K562 (cell line): Measurements from ENCODE around the gene C17orf75. TPM values are rescaled to one million over a fixed set of nuclear protein-coding genes. Genes with fewer than 3 reads are reported as not detected.
A peak's percentile ranks its signal among the peaks of the same experiment; 100 is the strongest.

Experiments used
- ATAC-seq: fragments of 200-7000 bp; cut with Tn5 transposase; 3 replicates; pipeline ENCODE4 v1.9.1; 2020; ENCODE audit warnings: moderate library complexity
- BruUV-seq: library from RNA; stranded (reverse); fragments of 400-500 nt; replicated peaks from 2 replicates; lab custom pipeline; 2021; lab: Mats Ljungman, UMichigan
- CTCF ChIA-PET: fragments of 300-600 bp; formaldehyde crosslinking; extraction: SDS; loops from one replicate; lab custom pipeline; 2021; ENCODE audit warnings: low intra/inter-chr PET ratio; lab: Yijun Ruan, JAX
- POLR2A ChIA-PET: fragments of 300-600, 350-650 bp; sonication (Branson Sonifier 250); formaldehyde crosslinking; extraction: SDS; loops from one replicate; lab custom pipeline; 2021; ENCODE audit warnings: antibody characterized with exemption, inconsistent platforms; lab: Yijun Ruan, JAX
- DNase-seq, 4 experiments: peaks; one replicate each; pipeline versions ENCODE4 v3.0.0 to v3.0.0-alpha.2; 2011 to 2018; ENCODE audit warnings: low spot score in 3 of 4, mixed read lengths in 3 of 4; ENCODE audit errors: extremely low read depth in 1 of 4
- FAIRE-seq: peaks from 2 replicates; lab custom pipeline; 2011; peaks lifted over from hg19 to GRCh38; lab: Jason Lieb, UNC
- H2AFZ ChIP-seq: 2 replicates; pipeline ENCODE4 v1.6.0; 2011; ENCODE audit warnings: low read depth, low read length, control low read depth, inconsistent platforms
- H3K27ac ChIP-seq: fragments of 200-600 bp; 3 replicates; pipeline ENCODE4 v1.8.0; 2011; ENCODE audit warnings: low read depth, mild to moderate bottlenecking, control low read depth, inconsistent platforms, low read length, moderate library complexity, mixed read lengths; ENCODE audit errors: extremely low read depth
- H3K27me3 ChIP-seq, 2 experiments: fragments of 300-600 bp in 1 of 2; 2 replicates in 1 of 2; 3 replicates in 1 of 2; pipeline versions ENCODE4 v1.6.0 to v1.8.0; 2011; ENCODE audit warnings: inconsistent platforms in 2 of 2, low read length in 2 of 2, mild to moderate bottlenecking in 1 of 2, mixed read lengths in 1 of 2, moderate library complexity in 1 of 2; ENCODE audit not compliant: control insufficient read depth in 2 of 2, insufficient read depth in 2 of 2
- H3K36me3 ChIP-seq: fragments of 300-600 bp; 3 replicates; pipeline ENCODE4 v1.8.0; 2011; ENCODE audit warnings: mild to moderate bottlenecking, low read length, inconsistent platforms; ENCODE audit not compliant: control insufficient read depth, insufficient read depth
- H3K4me1 ChIP-seq, 2 experiments: fragments of 200-600 bp in 1 of 2; replicated peaks in 1 of 2; 2 replicates in 1 of 2; 3 replicates in 1 of 2; pipeline versions ENCODE4 v1.5.1 to v1.8.0; 2011; ENCODE audit warnings: inconsistent platforms in 2 of 2, low read length in 2 of 2, mild to moderate bottlenecking in 1 of 2, mixed read lengths in 1 of 2, moderate library complexity in 1 of 2; ENCODE audit not compliant: control insufficient read depth in 2 of 2, insufficient read depth in 2 of 2
- H3K4me2 ChIP-seq: 2 replicates; pipeline ENCODE4 v1.6.1; 2011; ENCODE audit warnings: low read length, control low read depth, inconsistent platforms, mixed read lengths; ENCODE audit not compliant: insufficient read depth
- H3K4me3 ChIP-seq: fragments of 200-600 bp; sonication (generic), shearing (Covaris generic); 2 replicates; pipeline ENCODE4 v1.5.1; 2016; ENCODE audit warnings: control low read depth, inconsistent platforms
- H3K79me2 ChIP-seq: fragments of 200-600 bp; 3 replicates; pipeline ENCODE4 v1.8.0; 2011; ENCODE audit warnings: low read length, inconsistent platforms; ENCODE audit not compliant: control insufficient read depth, insufficient read depth
- H3K9ac ChIP-seq, 2 experiments: 2 replicates each; pipeline versions ENCODE4 v1.6.0 to v1.6.1; 2011; ENCODE audit warnings: low read depth in 2 of 2, low read length in 2 of 2, control low read depth in 1 of 2, inconsistent platforms in 1 of 2, mild to moderate bottlenecking in 1 of 2, mixed read lengths in 1 of 2; ENCODE audit not compliant: insufficient read depth in 1 of 2
- H3K9me1 ChIP-seq: one replicate; pipeline ENCODE4 v1.6.0; 2011; ENCODE audit warnings: inconsistent platforms, mild to moderate bottlenecking, low read length, moderate library complexity; ENCODE audit not compliant: control insufficient read depth, insufficient read depth
- H3K9me3 ChIP-seq: replicated peaks from 2 replicates; pipeline ENCODE4 v1.5.1; 2011; ENCODE audit warnings: low read depth, low read length, inconsistent platforms; ENCODE audit not compliant: control insufficient read depth, insufficient read depth
- H4K20me1 ChIP-seq: replicated peaks from 2 replicates; pipeline ENCODE4 v1.6.1; 2011; ENCODE audit warnings: low read length, inconsistent platforms, mixed read lengths; ENCODE audit not compliant: control insufficient read depth, insufficient read depth
- CHD1 ChIP-seq: fragments of 200-600 bp; sonication (generic); IDR thresholded peaks from one replicate; pipeline ENCODE4 v1.6.1; 2012; ENCODE audit warnings: mild to moderate bottlenecking, moderate library complexity, low read length, inconsistent platforms
- DPF2 ChIP-seq: fragments of 450-650 bp; IDR thresholded peaks from 2 replicates; pipeline ENCODE4 v1.6.1; 2016
- MAFG ChIP-seq: fragments of 450-650 bp; conservative IDR thresholded peaks from 2 replicates; pipeline ENCODE4 v1.6.1; 2016; ENCODE audit warnings: missing genetic modification characterization, missing compliant biosample characterization
- MAZ ChIP-seq, 2 experiments: fragments of 450-650 bp in 1 of 2; sonication (generic) in 1 of 2; formaldehyde crosslinking; IDR thresholded peaks in 1 of 2; conservative IDR thresholded peaks in 1 of 2; 2 replicates each; pipeline versions ENCODE4 v1.4.0 to v1.5.0; 2020; ENCODE audit warnings: mild to moderate bottlenecking in 1 of 2, missing genetic modification reagents in 1 of 2
- ZNF384 ChIP-seq: IDR thresholded peaks from 2 replicates; pipeline ENCODE4 v1.6.1; 2012; ENCODE audit warnings: low read depth, low read length, improper control_type of control experiment
- WGBS: fragments of 100-300 bp; shearing (Covaris generic); methylation state at CpG from one replicate; pipeline ENCODE4 v1.1.6; 2016; ENCODE audit warnings: low coverage, mixed read lengths; ENCODE audit not compliant: insufficient coverage; ENCODE audit errors: missing lambda C conversion rate; 5-methylcytosine and 5-hydroxymethylcytosine counted together
- in situ Hi-C: fragments of 300-500 bp; cut with MboI; formaldehyde crosslinking; loops from 4 replicates; pipeline ENCODE4 v1.15.0; 2018; ENCODE audit warnings: inconsistent platforms, mixed read lengths
- intact Hi-C: fragments of 100-400 bp; cut with micrococcal nuclease; formaldehyde crosslinking; loops from 2 replicates; pipeline ENCODE4 v1.14.2; 2022
- polyA plus RNA-seq, 8 experiments: library from polyadenylated mRNA; depleted of rRNA in 4 of 8; stranded (reverse) in 5 of 8; unstranded in 3 of 8; fragments of >200 nt; fragmentation: Nextera tagmentation in 2 of 8; fragmentation: Illumina TruSeq in 1 of 8; extraction: Ambion mirVana in 2 of 8; extraction: Trizol in 1 of 8; gene quantifications; 2 replicates each; pipeline versions ENCODE4 v1.2.1 to v1.2.3, GENCODE V29; 2011 to 2014; ENCODE audit warnings: inconsistent platforms in 1 of 8, missing spikeins in 1 of 8
- total RNA-seq, 7 experiments: library from RNA; depleted of rRNA in 6 of 7; stranded (reverse); fragments of >200 nt in 6 of 7; fragmentation: Illumina TruSeq in 2 of 7; extraction: Trizol in 2 of 7; gene quantifications; 2 replicates each; pipeline versions ENCODE4 v1.2.1 to v1.2.3, GENCODE V29; 2011 to 2021; ENCODE audit warnings: low replicate concordance in 1 of 7
- TF ChIP-seq, protein P1 (sequence below): fragments of 450-650 bp; formaldehyde crosslinking; IDR thresholded peaks from 2 replicates; pipeline ENCODE4 v1.4.0; 2020; ENCODE audit warnings: mild to moderate bottlenecking
- TF ChIP-seq, protein P2 (sequence below), 3 experiments: IDR thresholded peaks in 2 of 3; conservative IDR thresholded peaks in 1 of 3; 2 replicates each; pipeline ENCODE4 v1.5.1; 2011 to 2012; ENCODE audit warnings: low read length in 3 of 3, mild to moderate bottlenecking in 3 of 3, control low read depth in 2 of 3, improper control_type of control experiment in 1 of 3, inconsistent platforms in 1 of 3, low read depth in 1 of 3, mixed read lengths in 1 of 3, moderate library complexity in 1 of 3; ENCODE audit not compliant: insufficient read depth in 2 of 3
- TF ChIP-seq, protein P3 (sequence below): IDR thresholded peaks from 2 replicates; pipeline ENCODE4 v1.6.1; 2011; ENCODE audit warnings: borderline replicate concordance, low read depth, mild to moderate bottlenecking, moderate library complexity, low read length; ENCODE audit not compliant: insufficient read depth, poor library complexity, severe bottlenecking

The C17orf75 gene
- total and polyA plus RNA-seq, 9 of the 15 experiments (the other 6 are each of a cell fraction or from before 2014, with no cell fraction given) = 15.5 to 55.7 (median 18.5) TPM

DNA sequence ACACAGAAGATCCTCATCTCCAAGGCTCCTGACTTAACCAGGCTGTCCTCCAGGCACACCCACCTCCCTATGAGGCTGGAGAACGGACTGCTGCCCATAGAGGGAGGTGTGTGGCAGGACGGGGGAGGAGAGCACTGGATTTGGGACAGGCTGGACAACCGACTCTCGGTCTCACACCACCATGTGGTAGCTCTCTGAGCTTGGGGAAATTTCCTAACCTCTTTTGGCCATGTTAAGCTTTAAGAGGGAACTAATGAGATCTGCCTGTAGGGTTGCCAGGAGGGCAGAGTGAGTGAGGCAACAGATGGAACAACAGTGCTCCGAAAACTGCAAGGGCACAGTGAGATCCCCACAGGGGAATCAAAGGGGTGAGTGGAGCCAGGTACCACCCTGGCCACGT is 43.7 kb downstream of the C17orf75 start:
- BruUV-seq = no TSS peak

More for the DNA sequence above, 43.7 kb downstream of the C17orf75 start:
- H3K9me1 ChIP-seq = no peaks in the 10 kb centered on the region
- no peaks in the 10 kb centered on the region for H3K27me3 ChIP-seq
- WGBS = 45% methylated on average over 6 of the region's 6 CpGs
- H4K20me1 ChIP-seq = 0 out of 2 replicates have a peak, but pooled peaks cover 4% of the 10 kb centered on the region
- CTCF ChIA-PET = interaction anchor here (0.6 kb wide), 1 partner anchor 46 kb away, joined by 3 read pairs; no protein-coding TSS in a partner anchor
- H3K4me3 ChIP-seq = no peak overlapping the region
- H3K9ac ChIP-seq = peak overlapping the region in 1 of 2 experiments; percentile 76; a peak in 2 of 4 replicates
- TF ChIP-seq, protein P1, sequence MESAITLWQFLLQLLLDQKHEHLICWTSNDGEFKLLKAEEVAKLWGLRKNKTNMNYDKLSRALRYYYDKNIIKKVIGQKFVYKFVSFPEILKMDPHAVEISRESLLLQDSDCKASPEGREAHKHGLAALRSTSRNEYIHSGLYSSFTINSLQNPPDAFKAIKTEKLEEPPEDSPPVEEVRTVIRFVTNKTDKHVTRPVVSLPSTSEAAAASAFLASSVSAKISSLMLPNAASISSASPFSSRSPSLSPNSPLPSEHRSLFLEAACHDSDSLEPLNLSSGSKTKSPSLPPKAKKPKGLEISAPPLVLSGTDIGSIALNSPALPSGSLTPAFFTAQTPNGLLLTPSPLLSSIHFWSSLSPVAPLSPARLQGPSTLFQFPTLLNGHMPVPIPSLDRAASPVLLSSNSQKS = no peak
- no peak for TF ChIP-seq DPF2
- TF ChIP-seq MAZ (CRISPR knock-in tag; conservative IDR thresholded peaks at IDR 0.05 in 1 of 2, IDR thresholded peaks at IDR 0.05 in 1 of 2) = no peak
- no peak for TF ChIP-seq MAFG
- TF ChIP-seq, protein P2, sequence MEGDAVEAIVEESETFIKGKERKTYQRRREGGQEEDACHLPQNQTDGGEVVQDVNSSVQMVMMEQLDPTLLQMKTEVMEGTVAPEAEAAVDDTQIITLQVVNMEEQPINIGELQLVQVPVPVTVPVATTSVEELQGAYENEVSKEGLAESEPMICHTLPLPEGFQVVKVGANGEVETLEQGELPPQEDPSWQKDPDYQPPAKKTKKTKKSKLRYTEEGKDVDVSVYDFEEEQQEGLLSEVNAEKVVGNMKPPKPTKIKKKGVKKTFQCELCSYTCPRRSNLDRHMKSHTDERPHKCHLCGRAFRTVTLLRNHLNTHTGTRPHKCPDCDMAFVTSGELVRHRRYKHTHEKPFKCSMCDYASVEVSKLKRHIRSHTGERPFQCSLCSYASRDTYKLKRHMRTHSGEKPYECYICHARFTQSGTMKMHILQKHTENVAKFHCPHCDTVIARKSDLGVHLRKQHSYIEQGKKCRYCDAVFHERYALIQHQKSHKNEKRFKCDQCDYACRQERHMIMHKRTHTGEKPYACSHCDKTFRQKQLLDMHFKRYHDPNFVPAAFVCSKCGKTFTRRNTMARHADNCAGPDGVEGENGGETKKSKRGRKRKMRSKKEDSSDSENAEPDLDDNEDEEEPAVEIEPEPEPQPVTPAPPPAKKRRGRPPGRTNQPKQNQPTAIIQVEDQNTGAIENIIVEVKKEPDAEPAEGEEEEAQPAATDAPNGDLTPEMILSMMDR (IDR thresholded peaks at IDR 0.05 in 2 of 3, conservative IDR thresholded peaks at IDR 0.05 in 1 of 3; ENCODE audit: insufficient read depth in 2 of 3, low read depth in 1 of 3, low read length in 3 of 3) = peak; percentile 10 to 27 (median 20); a peak in 3 of 6 replicates
- TF ChIP-seq ZNF384 = no peak
- TF ChIP-seq, protein P3, sequence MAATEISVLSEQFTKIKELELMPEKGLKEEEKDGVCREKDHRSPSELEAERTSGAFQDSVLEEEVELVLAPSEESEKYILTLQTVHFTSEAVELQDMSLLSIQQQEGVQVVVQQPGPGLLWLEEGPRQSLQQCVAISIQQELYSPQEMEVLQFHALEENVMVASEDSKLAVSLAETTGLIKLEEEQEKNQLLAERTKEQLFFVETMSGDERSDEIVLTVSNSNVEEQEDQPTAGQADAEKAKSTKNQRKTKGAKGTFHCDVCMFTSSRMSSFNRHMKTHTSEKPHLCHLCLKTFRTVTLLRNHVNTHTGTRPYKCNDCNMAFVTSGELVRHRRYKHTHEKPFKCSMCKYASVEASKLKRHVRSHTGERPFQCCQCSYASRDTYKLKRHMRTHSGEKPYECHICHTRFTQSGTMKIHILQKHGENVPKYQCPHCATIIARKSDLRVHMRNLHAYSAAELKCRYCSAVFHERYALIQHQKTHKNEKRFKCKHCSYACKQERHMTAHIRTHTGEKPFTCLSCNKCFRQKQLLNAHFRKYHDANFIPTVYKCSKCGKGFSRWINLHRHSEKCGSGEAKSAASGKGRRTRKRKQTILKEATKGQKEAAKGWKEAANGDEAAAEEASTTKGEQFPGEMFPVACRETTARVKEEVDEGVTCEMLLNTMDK = no peak
- no peak for TF ChIP-seq CHD1
- TF ChIP-seq, all 486 proteins: peak for 1
- POLR2A ChIA-PET = interaction anchor here (0.6 to 2.5 kb wide), 2 partner anchors 11 to 21 kb away, joined by 4 to 14 read pairs; no protein-coding TSS in a partner anchor
- no peak overlapping the region for H3K4me2 ChIP-seq
- intact Hi-C loops (no loop called here), in situ Hi-C loops (no loop called here)
- no peaks in the 10 kb centered on the region for H3K36me3 ChIP-seq
- no peaks in the 10 kb centered on the region for H3K9me3 ChIP-seq
- FAIRE-seq (no peak), ATAC-seq (peak; percentile 45; the same call in 2 of the 3 replicates), DNase-seq (peak in 1 of 4 experiments; percentile 36)
- H3K4me1 ChIP-seq = peaks cover 8 to 13% of the 10 kb centered on the region in 2 experiments; a peak in 4 of 5 replicates
- no peaks in the 10 kb centered on the region for H3K79me2 ChIP-seq
- H3K27ac ChIP-seq = no peak overlapping the region
- no peak overlapping the region for H2AFZ ChIP-seq
